NCI-H2227 treated with DMSO at 0.1 percent for 48 hours (cell line): ENCODE results near the gene ACTN1.

ENCODE experiments used
- DNase-seq: peaks from one replicate; lab custom pipeline; 2025; lab: John Stamatoyannopoulos, UW

The ACTN1 gene

DNA sequence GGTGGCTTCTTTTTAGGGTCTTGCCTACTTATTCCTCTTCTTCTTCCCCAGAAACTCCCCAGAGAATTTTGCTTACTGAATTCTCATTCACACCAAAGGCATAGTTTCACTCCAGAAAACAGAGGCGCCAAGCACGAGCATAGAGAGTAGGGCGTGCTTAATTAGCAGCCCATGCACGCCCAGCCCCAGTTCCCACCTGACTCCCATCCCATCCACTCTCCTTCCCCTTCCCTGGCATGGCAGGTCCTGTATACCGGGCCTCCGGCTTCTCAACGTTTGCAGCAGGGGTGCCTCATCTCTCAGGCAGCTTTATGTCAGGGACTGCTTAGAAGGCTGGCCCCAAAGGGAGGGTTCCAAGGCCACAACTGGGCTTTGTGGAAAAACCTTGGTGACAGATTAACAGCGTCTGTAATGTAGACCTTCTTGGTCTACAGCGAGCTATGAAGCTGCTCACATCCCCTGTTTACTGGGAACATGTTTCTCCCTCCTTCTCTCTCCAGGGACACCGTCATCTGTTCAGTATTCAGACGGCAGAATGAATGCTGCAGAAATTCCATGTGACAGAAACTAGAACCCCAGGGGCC, 62.7 kb downstream of the ACTN1 start:
- no peak for DNase-seq

DNA sequence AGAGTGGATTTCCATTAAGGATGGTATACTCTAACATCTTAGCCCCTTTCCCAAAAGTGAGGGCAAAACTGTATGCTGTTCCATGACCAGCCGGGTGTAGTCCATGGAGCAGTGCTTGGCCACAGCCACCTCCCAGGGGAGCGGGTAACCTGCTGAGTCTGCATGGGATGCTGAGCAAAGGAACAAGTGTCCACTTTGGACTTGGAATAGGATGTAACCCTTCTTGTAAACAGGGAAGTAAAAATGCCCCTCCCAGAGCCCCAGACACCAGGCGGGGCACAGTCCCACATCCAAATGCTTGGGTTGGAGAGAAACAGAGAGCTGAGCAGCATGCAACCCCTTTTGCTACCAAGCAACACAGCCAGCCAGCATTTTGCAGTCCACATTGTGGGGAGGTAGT, 65.6 kb downstream of the ACTN1 start:
- DNase-seq = no peak

DNA sequence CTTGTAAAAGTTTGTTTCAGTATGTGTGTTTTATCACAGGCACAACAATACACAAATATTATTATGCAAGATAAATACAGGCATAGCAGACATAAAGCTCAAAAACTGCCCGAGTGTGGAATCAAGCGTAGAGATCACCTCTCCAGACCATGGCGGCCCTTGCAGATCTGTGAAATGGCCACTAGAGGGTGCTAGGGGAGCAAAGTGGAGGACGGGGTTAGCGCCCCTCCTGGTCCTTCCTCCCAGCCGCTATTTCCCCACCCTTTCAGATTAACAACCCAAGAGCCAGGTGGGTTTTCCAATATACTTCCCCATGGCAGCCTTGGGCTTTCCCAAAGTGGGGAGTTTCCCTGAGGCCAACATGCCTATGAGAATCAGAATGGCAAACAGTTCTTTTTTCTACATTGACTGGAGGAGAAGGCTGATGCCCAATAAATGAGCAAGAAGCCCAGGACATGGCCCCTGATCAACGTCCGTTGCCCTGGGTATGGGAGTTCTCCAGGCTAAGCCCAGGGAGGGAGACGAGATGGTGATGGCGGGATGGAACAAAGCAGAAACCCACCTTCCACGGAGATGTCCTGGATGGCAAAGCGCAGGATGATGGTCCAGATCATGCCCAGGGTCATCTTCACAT, 67.4 kb downstream of the ACTN1 start:
- DNase-seq = peak; percentile 66

DNA sequence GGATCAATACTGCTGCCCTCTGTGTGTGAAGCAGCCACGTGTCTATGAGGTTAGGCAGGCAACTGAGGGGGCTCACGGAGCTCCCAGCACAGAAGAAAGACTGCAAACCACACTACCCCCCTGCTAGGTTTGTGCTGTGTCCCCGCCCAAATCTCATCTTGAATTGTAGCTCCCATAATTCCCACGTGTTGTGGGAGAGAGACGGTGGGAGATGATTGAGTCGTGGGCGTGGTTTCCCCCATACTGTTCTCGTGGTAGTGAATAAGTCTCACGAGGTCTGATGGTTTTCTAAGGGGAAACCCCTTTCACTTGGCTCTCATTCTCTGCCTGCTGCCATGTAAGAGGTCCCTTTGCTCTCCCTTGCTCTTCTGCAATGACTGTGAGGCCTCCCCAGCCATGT, 68.6 kb downstream of the ACTN1 start:
- DNase-seq = no peak

DNA sequence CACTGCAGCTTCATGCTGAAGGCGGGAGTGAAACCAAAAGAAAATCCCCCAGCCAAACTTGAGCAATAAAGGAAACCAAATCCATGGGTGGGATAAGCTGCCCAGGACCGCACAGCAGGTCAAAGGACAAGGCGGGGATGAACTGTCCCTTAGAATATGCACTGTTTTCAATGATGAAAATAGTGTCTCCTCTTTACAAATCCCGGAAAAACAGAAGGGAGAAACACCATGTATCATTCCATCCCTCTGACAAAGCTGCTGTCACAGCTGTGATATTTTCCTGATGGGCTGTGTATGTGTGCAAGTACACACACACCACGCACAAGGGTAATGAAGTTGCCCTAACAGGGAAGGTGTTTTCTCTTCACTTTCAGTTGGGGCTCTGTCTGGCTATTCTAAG, 70.3 kb downstream of the ACTN1 start:
- DNase-seq = no peak

DNA sequence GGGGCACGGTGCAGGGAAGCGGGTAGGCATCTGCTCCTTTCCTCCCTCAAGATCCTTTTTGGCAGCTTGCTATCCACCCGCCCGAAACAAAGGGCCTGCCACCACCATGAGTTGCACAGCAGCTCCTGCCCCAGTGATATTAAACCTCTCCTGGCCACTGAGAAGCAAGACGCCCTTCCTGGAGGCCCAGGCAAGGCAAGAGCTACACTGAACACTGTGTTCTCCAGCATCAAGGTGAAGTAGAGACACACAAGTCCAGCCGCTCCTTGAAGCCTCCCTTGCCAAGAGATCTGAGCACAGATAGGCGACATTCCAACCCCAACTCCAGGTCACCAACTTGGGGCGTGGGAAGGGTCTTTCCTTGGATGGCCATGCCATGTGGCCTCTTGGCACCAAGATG, 70.9 kb downstream of the ACTN1 start:
- DNase-seq = no peak

DNA sequence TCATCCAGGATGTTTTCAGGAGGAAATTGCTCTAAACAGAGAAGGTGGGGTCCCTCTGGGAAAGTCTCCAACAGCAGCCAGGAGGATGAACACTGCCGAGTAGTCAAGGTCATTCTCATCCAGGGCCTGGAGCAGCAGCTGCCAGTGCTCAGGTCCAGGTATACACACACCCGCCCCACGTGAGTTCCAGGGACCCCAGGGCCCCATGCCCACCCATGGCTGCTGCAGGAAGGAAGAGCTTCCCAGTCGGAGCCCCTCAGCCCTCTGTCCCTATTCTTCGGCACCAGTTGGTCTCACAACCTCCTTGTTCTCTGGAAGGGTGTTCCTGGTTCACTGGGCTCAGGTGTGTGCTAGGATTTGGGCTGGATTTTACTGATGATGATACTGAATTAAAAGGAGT, 72.7 kb downstream of the ACTN1 start:
- no peak for DNase-seq

DNA sequence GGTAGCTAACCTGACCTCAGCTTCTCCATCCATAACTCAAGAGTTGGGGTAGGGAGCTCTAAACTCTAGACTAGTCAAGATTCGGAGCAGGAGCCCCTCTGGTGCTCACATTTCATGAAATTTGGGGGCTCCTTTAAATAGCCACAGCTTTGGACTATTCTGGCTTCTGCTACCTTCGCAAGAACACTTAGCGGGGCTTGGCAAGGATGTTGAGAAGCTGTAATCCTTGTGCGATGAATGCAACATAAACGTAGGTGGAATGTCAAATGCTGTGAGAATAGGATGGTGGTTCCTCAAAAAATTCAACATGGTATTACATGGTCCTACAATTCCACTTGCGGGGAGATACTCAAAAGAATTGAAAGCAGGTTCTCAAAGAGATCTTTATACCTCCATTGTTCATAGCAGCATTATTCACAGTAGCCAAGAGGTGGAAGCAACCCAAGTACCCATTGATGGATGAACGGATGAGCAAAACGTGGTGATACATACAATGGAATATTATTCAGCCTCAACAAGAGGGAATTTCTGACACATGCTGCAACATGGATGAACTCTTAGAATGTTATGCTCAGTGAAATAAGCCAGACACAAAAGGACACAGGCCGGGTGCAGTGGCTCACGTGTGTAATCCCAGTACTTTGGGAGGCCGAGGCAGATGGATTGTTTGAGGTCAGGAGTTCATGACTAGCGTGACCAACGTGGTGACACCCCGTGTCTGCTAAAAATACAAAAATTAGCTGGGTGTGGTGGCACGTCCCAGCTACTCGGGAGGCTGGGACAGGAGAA, 73.8 kb downstream of the ACTN1 start:
- no peak for DNase-seq

DNA sequence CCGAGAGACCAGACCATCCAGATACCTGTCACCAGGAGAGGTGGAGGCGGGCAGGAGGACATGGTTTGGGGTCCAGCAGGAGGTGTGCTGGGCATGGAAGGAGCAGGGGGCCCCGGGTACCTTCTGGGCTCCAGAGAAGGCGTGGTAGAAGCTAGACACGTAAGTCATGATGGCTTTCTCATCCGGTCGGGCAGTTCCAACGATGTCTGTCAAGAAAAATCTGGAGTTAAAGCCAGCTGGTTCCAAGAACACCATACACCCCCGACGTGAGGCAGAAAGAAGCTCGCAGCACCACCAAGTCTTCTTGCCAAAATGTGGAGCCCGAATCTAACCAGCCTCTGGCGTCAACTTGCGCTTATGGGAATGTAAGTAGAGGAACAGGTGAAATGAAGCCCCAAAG, 76.7 kb downstream of the ACTN1 start:
- DNase-seq = no peak

DNA sequence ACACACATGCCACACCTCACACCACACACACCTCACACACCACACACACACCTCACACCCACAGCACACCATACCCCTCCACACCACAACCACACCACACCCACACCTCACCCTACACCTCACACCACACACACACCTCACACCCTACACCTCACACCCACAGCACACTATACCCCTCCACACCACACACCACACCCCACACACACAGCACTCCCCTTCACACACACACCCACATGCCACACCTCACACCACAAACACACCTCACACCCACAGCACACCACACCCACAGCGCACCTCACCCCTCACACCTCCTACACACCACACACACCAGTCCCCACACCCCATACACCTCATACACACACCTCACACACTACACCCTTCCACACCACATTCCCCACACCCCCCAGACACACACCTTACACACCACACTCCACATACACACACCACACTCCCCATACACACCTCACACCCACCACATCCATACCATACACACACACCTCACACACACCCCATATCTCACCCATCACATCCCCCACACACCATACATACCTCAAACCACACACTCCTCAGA, 80.0 kb downstream of the ACTN1 start:
- DNase-seq = no peak

DNA sequence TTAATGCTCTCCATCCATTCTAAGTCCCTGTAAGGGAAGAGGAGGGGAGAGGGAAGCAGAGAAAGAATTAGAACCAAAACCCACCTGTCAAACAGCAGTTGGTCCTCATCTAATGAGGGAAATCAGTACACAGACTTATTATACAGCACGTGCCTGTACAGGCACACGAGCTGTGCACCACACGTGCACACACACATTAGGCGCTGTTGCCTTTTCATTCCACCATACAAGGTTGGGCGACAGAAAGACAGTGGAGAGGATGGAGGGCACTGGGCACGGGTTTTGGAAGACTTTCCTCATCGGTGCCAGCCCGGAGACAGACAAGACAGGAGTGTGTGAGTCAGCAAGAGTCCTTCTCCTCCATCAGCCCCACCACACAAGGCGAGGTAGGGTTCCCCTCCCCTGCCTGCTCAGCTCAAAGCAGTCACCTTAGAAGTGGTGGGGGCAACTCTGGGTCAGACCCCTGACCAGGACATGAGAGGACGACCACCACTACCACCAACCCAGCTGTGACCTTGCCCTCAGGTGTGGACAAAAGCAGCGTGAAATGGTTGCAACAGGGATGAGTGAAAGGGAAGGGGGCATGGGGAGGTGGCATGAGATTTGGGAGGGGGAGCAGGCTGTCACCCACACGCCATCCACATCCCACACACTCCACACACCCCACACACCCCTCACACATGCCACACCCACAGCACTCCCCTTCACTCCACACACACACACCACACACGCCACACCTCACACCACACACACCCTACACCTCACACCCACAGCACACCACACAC, 80.7 kb downstream of the ACTN1 start:
- no peak for DNase-seq

DNA sequence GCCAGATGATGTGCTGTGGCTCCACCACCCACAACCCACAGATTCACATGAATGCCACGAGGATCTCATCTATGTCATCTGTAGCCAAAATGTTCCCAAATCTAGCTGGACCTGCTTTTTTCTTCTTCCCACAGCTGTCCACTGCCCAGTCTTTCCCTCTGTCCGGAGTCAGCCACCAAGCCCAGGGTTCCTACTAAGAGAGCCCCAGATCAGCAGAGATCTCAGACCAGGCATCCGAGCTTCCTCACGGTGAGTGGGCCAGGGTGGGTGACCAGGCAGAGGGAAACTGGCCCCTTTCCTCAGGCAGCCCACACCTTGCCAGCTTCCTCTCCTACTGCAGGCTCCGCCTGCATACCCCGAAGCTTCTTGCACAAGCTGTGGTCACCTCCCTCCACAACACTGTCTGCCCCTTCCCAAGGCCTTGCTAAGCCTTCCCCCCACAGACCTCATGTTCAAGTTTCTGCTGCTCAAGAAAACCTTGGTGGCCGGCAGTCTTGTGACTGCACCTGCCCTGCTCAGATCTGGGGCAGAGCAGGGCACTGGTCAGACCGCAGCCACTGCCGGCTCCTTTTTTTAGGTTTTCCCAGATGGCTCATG, 81.4 kb downstream of the ACTN1 start:
- DNase-seq = no peak

DNA sequence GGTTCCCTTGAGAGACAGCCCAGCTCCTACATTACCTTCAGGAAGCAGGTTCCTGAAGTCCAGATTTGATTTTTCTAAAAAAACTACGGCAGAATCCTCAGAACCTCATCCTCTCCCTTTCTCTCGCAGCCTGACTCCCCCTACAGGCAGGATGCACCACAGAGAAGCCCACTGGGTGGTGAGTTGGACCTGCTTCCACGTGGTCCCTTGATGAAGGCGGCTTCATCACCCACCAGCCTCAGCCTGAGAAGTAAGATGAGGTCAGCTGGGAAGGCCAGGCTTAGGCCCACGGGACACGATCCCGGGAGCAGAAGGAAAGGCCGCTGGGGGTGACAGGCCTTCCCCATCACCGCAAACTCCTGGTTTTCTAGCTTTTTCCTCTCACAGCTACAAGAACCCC, 83.0 kb downstream of the ACTN1 start:
- DNase-seq = no peak

DNA sequence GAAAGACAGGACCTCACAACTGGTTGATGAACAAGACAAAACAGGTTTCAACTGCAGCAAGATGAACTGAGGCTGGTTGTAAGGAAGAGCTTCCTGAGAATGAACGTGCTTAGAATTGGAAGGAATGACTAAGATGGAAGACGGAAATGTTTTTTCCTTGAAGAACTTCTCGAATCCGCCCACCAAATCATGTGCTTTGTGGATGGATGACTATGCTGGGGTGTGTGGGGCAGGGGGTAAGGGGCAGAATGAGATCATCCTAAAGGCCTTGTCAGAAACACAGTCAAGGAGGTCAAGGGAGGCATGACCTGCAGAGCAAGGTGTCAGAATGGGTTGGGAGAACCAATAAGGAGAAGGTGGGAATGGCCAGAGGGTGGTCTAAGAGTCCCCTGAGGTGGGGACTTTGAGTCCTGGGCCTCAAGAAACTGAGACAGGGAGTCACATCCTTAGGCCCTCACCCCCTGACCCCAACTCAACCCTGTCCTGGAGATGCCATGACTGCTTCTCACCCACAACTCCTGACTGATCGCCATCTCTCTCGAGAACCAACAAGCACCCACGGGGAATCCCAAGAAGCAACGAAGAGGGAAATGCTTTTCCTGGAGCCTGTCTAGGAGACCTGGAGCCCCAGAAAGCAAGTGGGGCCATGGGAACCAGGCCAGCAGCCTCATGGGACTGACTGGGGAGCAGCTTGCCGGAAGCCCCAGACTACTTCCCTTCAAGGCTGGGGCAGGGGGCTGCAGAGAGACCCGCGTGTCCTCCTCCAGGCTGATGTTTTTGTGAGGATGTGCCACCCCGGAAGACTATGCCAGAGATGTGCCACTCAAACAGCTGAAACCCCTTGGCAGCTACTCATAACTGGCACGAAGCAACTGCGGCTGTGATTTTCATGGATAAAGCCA, 84.0 kb downstream of the ACTN1 start:
- DNase-seq = no peak

DNA sequence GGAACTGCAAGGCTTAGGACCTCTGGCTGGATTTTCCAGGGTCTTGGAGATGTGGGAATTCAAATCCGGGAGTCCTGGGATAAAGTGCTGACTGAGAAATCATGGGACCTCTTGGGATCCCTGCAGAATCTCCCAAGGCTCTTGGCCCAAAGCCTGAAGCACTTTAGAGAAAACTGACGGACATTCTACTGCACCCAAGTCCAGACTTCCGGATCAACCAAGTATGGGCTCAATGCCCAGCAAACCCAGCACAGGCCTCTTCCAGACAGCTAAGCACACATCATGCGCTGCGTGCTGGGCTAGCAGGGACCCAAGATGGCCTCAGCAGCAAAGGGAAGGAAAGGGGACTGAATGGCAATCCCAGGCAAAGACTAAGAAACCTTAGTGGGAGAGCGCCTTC, 85.0 kb downstream of the ACTN1 start:
- DNase-seq = no peak

DNA sequence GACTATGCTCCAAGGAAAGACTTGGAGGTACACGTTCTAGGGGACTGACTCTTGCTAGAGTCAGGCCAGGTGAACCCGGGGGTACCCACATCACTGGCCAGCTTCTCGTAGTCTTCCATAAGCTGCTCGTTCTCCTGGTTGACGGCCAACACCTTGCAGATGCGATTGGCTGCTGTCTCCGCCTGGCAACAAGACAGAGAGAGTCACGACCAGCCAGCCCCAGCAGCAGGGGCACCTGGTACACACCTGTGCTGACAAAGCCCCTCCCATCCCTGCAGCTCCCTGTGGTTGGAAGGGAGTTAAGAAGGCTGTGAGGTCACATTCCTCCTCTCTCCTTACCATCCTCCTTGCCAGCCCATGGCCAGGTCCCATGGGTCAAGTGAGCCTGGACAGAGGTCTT, 85.5 kb downstream of the ACTN1 start:
- DNase-seq = no peak

DNA sequence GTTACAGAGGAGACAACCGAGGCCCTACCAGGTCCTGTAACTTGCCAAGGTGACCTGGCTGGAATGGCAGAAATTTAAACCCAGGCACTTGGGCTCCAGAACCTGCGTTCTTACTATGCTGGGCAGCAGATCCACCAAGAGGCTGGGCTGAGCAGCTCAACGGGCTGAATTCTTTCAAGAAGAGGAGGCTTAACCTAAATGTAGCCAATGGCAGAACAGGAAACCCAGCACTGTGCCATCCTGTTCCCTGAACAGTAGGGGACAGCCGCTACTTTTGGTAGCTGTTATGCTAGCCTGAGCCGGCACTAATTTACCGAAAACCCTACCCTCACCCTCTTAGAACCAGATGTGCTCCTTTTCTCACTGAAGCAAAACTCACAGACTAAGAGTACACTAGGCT, 86.1 kb downstream of the ACTN1 start:
- DNase-seq = no peak

DNA sequence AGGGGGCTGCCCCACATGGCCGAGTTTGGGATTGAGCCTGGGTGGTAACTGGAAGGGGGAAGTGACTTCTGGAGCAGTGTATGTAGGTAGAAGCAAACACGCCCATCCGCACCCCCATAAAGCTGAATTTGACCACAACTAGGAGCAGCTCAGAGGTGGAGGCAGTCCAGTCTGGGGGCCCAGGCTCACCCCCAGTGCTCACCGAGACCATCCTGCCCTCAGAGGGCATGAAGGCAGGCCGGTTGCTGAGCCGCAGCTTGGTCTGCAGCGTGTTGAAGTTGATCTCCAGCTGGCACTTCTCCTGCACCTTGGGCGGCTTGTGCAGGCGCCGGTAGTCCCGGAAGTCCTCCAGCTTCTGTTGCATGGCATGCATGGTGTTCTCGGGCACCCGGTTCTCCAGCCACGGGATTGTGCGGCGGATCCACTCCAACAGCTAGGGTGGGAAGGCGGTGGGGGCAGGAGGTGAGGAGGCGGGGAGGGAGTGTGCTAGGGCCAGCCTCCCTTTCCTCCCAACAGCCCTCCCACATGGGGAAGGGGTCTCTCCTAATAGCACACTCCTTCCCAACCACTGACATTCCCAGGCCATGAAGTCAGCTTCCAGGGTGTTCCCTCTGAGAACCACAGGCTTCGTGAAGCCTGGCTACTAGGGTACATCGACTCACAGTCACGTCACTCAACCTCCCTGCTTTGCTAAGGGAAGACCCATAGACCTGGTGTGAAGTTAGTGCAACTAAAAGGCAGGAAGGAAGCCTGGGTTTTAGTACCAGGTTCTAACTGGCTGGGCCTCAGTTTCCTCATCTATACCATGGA, 87.0 kb downstream of the ACTN1 start:
- no peak for DNase-seq

DNA sequence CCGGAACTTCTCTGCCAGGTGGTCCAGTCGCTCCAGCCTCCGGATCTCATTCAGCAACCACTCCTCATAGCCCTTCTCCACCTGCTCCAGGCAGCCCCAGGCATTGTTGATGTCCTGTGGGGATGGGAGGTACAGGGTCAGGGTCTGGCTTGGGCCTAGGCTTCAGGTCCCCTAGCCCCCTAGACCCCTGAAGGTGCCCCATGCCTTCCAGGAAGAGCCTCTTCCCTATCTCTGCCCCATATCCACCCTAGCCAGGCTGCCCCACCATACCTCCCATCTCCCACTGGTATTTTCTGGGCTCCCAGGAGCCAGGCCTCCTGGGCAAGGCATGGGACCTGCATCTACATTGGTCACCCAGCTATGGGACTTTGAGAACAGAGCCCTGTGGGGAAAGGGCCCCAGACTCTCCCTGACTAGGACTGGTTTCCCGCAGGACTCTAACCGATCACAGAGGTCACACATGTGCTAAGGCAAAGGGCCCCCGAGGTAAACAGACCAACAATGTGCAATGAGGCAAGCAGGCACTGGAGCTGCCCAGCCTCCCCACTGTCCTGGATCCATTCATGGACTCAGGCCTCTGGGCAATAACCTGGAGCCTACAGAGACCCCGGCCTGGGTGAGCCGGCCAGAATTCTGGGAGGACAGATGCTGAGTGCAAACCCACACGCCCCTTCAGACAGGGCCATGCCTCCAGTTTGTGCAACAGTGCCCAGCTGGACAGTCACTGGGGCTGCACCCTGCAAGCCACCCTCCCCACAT, 88.8 kb downstream of the ACTN1 start:
- DNase-seq = no peak
